KMS-11 (cell line): ENCODE data around the gene DBR1.
"Not testable (repeated sequence)": the region's sequence is repeated elsewhere in the genome, so short reads cannot be mapped to it uniquely, and the experiment has no call there.

Source experiments
- H2AFZ ChIP-seq: fragments of 200-600 bp; sonication (generic); 2 replicates; pipeline ENCODE4 v1.6.1; 2016; ENCODE audit warnings: antibody characterized with exemption, mixed run types, low read depth
- H3K27ac ChIP-seq: fragments of 200-600 bp; sonication (generic); 2 replicates; pipeline ENCODE4 v1.6.1; 2016; ENCODE audit warnings: mild to moderate bottlenecking, mixed run types
- H3K27me3 ChIP-seq: fragments of 200-600 bp; sonication (generic); 2 replicates; pipeline ENCODE4 v1.6.1; 2017; ENCODE audit warnings: mild to moderate bottlenecking, low read depth, mixed run types, moderate library complexity; ENCODE audit not compliant: insufficient read depth
- H3K36me3 ChIP-seq: fragments of 200-600 bp; sonication (generic); 2 replicates; pipeline ENCODE4 v1.6.1; 2017; ENCODE audit warnings: mild to moderate bottlenecking, mixed run types; ENCODE audit not compliant: insufficient read depth
- H3K4me1 ChIP-seq: fragments of 200-600 bp; sonication (generic); 2 replicates; pipeline ENCODE4 v1.6.1; 2016; ENCODE audit warnings: mild to moderate bottlenecking, low read depth, mixed run types; ENCODE audit not compliant: poor library complexity, severe bottlenecking
- H3K4me2 ChIP-seq: fragments of 200-600 bp; sonication (generic); 2 replicates; pipeline ENCODE4 v1.7.0; 2016; ENCODE audit warnings: mild to moderate bottlenecking, mixed run types
- H3K4me3 ChIP-seq: fragments of 200-600 bp; sonication (generic); IDR thresholded peaks from 2 replicates; pipeline ENCODE4 v1.6.1; 2017; ENCODE audit warnings: low read depth, low read length, mixed read lengths; ENCODE audit not compliant: insufficient read depth
- H3K79me2 ChIP-seq: fragments of 200-600 bp; sonication (generic); 2 replicates; pipeline ENCODE4 v1.6.1; 2016; ENCODE audit warnings: low read depth, mixed run types; ENCODE audit not compliant: insufficient read depth
- H3K9ac ChIP-seq: fragments of 200-600 bp; sonication (generic); 2 replicates; pipeline ENCODE4 v1.6.1; 2016; ENCODE audit warnings: mild to moderate bottlenecking, mixed run types
- H4K20me1 ChIP-seq: fragments of 200-600 bp; sonication (generic); 2 replicates; pipeline ENCODE4 v1.6.1; 2016; ENCODE audit warnings: mild to moderate bottlenecking, mixed run types; ENCODE audit not compliant: insufficient read depth
- CTCF ChIP-seq: fragments of 200-600 bp; sonication (generic); conservative IDR thresholded peaks from 2 replicates; pipeline ENCODE4 v1.6.1; 2017; ENCODE audit warnings: low read depth, mild to moderate bottlenecking, antibody characterized with exemption, low read length, moderate library complexity, mixed read lengths

DBR1 gene

GRCh38 chr3:138154534-138154933, 20.2 kb downstream of the DBR1 start:
- no peak for TF ChIP-seq CTCF
- Histone ChIP-seq H3K27me3 (no peaks in the 10 kb centered on the region), H3K9ac (no peak overlapping the region), H4K20me1 (no peaks in the 10 kb centered on the region), H3K27ac (no peak overlapping the region), H3K4me2 (no peak overlapping the region), H3K4me3 (no peak overlapping the region), H3K79me2 (no peaks in the 10 kb centered on the region), H2AFZ (no peak overlapping the region), H3K36me3 (no peaks in the 10 kb centered on the region), H3K4me1 (no peaks in the 10 kb centered on the region)

GRCh38 chr3:138148503-138148902, 26.2 kb downstream of the DBR1 start:
- Histone ChIP-seq H3K36me3 (no peaks in the 10 kb centered on the region), H3K4me1 (no peaks in the 10 kb centered on the region), H3K4me3 (no peak overlapping the region), H4K20me1 (no peaks in the 10 kb centered on the region), H3K4me2 (no peak overlapping the region), H3K27me3 (no peaks in the 10 kb centered on the region), H3K9ac (no peak overlapping the region), H3K27ac (no peak overlapping the region), H3K79me2 (no peaks in the 10 kb centered on the region), H2AFZ (no peak overlapping the region)
- TF ChIP-seq CTCF = no peak

- H3K79me2 ChIP-seq, H4K20me1 ChIP-seq, H3K27me3 ChIP-seq, H3K4me2 ChIP-seq, H3K4me3 ChIP-seq, H3K9ac ChIP-seq, H3K27ac ChIP-seq, H2AFZ ChIP-seq, H3K36me3 ChIP-seq: not testable (repeated sequence)
- H3K4me1 ChIP-seq = peaks cover 25% of the 10 kb centered on the region
These were observed 32.5 kb downstream of the DBR1 start for GRCh38 chr3:138142181-138142580.

- peak overlapping the region; percentile 47 for H3K4me2 ChIP-seq
- H2AFZ ChIP-seq = no peak overlapping the region
- H3K4me1 ChIP-seq = peaks cover 25% of the 10 kb centered on the region
- H3K36me3 ChIP-seq = no peaks in the 10 kb centered on the region
- no peak overlapping the region for H3K27ac ChIP-seq
- H3K27me3 ChIP-seq = no peaks in the 10 kb centered on the region
- no peaks in the 10 kb centered on the region for H4K20me1 ChIP-seq
- TF ChIP-seq CTCF = no peak
- no peak overlapping the region for H3K9ac ChIP-seq
- H3K79me2 ChIP-seq = no peaks in the 10 kb centered on the region
- peak overlapping the region; percentile 27 for H3K4me3 ChIP-seq
These were observed 33.8 kb downstream of the DBR1 start for GRCh38 chr3:138140940-138141339.

GRCh38 chr3:138139691-138140090, 35.0 kb downstream of the DBR1 start:
- Histone ChIP-seq H3K9ac (no peak overlapping the region), H4K20me1 (no peaks in the 10 kb centered on the region), H3K4me1 (peaks cover 25% of the 10 kb centered on the region), H3K27me3 (no peaks in the 10 kb centered on the region), H2AFZ (no peak overlapping the region), H3K4me2 (no peak overlapping the region), H3K79me2 (no peaks in the 10 kb centered on the region), H3K4me3 (no peak overlapping the region), H3K27ac (no peak overlapping the region), H3K36me3 (no peaks in the 10 kb centered on the region)
- TF ChIP-seq CTCF = no peak
